ENCODE measurements around the gene CRIP1. TPM values are rescaled to one million over a fixed set of nuclear protein-coding genes. Genes with fewer than 3 reads are reported as not detected.

CRIP1 gene
- total RNA-seq, 2 experiments from 2014 or later: 445 to 453 TPM

- POLR2A ChIA-PET: no interaction called here
- Mint-ChIP-seq H3K9me3 (no peaks in the 10 kb centered on the region), H3K27ac (no peak overlapping the region), H3K4me3 (no peak overlapping the region), H3K27me3 (peaks cover 2% of the 10 kb centered on the region), H3K4me1 (no peaks in the 10 kb centered on the region), H3K36me3 (no peaks in the 10 kb centered on the region)
- ATAC-seq (ENCODE audit: low read depth): no peak
- DNase-seq: no peak
Measured at GRCh38 chr14:105470350-105471296, 16.1 kb upstream of the CRIP1 start.

GRCh38 chr14:105471297-105471821 is 15.3 kb upstream of the CRIP1 start:
- no peaks in the 10 kb centered on the region for H3K36me3 Mint-ChIP-seq
- ATAC-seq (ENCODE audit: low read depth): no peak
- H3K27ac Mint-ChIP-seq: no peak overlapping the region
- DNase-seq: no peak
- POLR2A ChIA-PET: interaction anchor here (1.9 kb wide), 1 partner anchor 10 kb away, joined by 5 read pairs; no protein-coding TSS in a partner anchor
- no peaks in the 10 kb centered on the region for H3K4me1 Mint-ChIP-seq
- H3K9me3 Mint-ChIP-seq: no peaks in the 10 kb centered on the region
- no peak overlapping the region for H3K4me3 Mint-ChIP-seq
- H3K27me3 Mint-ChIP-seq: peaks cover 9% of the 10 kb centered on the region

GRCh38 chr14:105471823-105472485 is 14.7 kb upstream of the CRIP1 start:
- H3K27me3 Mint-ChIP-seq: peaks cover 9% of the 10 kb centered on the region
- no peak overlapping the region for H3K4me3 Mint-ChIP-seq
- H3K9me3 Mint-ChIP-seq: no peaks in the 10 kb centered on the region
- POLR2A ChIA-PET: interaction anchor here (1.9 kb wide), 1 partner anchor 9 kb away, joined by 5 read pairs; no protein-coding TSS in a partner anchor
- ATAC-seq (ENCODE audit: low read depth) (no peak), DNase-seq (no peak)
- H3K27ac Mint-ChIP-seq: no peak overlapping the region
- no peaks in the 10 kb centered on the region for H3K4me1 Mint-ChIP-seq
- H3K36me3 Mint-ChIP-seq: no peaks in the 10 kb centered on the region

GRCh38 chr14:105472486-105472991 is 14.1 kb upstream of the CRIP1 start:
- ATAC-seq (ENCODE audit: low read depth) (no peak), DNase-seq (no peak)
- Mint-ChIP-seq H3K9me3 (no peaks in the 10 kb centered on the region), H3K4me3 (no peak overlapping the region), H3K27ac (no peak overlapping the region), H3K27me3 (peaks cover 14% of the 10 kb centered on the region), H3K4me1 (peaks cover 2% of the 10 kb centered on the region), H3K36me3 (peaks cover 3% of the 10 kb centered on the region)
- POLR2A ChIA-PET: interaction anchor here (1.9 kb wide), 1 partner anchor 8 kb away, joined by 5 read pairs; no protein-coding TSS in a partner anchor

- H3K9me3 Mint-ChIP-seq: no peaks in the 10 kb centered on the region
- H3K27me3 Mint-ChIP-seq: peaks cover 18% of the 10 kb centered on the region
- ATAC-seq (ENCODE audit: low read depth) (no peak), DNase-seq (no peak)
- H3K4me1 Mint-ChIP-seq: peaks cover 2% of the 10 kb centered on the region
- peak overlapping the region; percentile 53 for H3K4me3 Mint-ChIP-seq
- no peak overlapping the region for H3K27ac Mint-ChIP-seq
- peaks cover 3% of the 10 kb centered on the region for H3K36me3 Mint-ChIP-seq
- POLR2A ChIA-PET: interaction anchor here (1.9 kb wide), 1 partner anchor 8 kb away, joined by 5 read pairs; no protein-coding TSS in a partner anchor
Measured at GRCh38 chr14:105473033-105473676, 13.5 kb upstream of the CRIP1 start.

GRCh38 chr14:105473677-105474482 is 12.8 kb upstream of the CRIP1 start:
- H3K27me3 Mint-ChIP-seq: peaks cover 18% of the 10 kb centered on the region
- no peak overlapping the region for H3K27ac Mint-ChIP-seq

GRCh38 chr14:105474483-105475268 is 12.0 kb upstream of the CRIP1 start, which contains the start of gene CRIP2:
CRIP2 (plus strand) TSS chr14:105474821; CDS start chr14:105474863, 42 bp downstream.
- Mint-ChIP-seq H3K27ac (no peak within 1 kb of the TSS), H3K36me3 (peaks cover 3% of the 10 kb centered on the region), H3K27me3 (peaks cover 23% of the 10 kb centered on the region), H3K9me3 (no peaks in the 10 kb centered on the region), H3K4me1 (peaks cover 3% of the 10 kb centered on the region), H3K4me3 (peak within 1 kb of the TSS; percentile 53)
- ATAC-seq (ENCODE audit: low read depth) (peak; percentile 20), DNase-seq (peak; percentile 63)
- POLR2A ChIA-PET: no interaction called here

More at GRCh38 chr14:105473677-105474482, 12.8 kb upstream of the CRIP1 start:
- DNase-seq (peak; percentile 64), ATAC-seq (ENCODE audit: low read depth) (peak; percentile 74)
- Mint-ChIP-seq H3K4me3 (peak overlapping the region; percentile 53), H3K4me1 (peaks cover 2% of the 10 kb centered on the region), H3K36me3 (peaks cover 3% of the 10 kb centered on the region), H3K9me3 (no peaks in the 10 kb centered on the region)
- POLR2A ChIA-PET: no interaction called here

- peaks cover 7% of the 10 kb centered on the region for H3K4me1 Mint-ChIP-seq
- H3K27me3 Mint-ChIP-seq: peaks cover 28% of the 10 kb centered on the region
- H3K27ac Mint-ChIP-seq: no peak overlapping the region
- POLR2A ChIA-PET: no interaction called here
- no peak overlapping the region for H3K4me3 Mint-ChIP-seq
- no peak for DNase-seq
- peaks cover 3% of the 10 kb centered on the region for H3K36me3 Mint-ChIP-seq
- H3K9me3 Mint-ChIP-seq: no peaks in the 10 kb centered on the region
- no peak for ATAC-seq (ENCODE audit: low read depth)
Measured at GRCh38 chr14:105475269-105476096, 11.2 kb upstream of the CRIP1 start.

GRCh38 chr14:105476097-105476830 is 10.4 kb upstream of the CRIP1 start:
- no peak for ATAC-seq (ENCODE audit: low read depth)
- H3K27me3 Mint-ChIP-seq: peaks cover 28% of the 10 kb centered on the region
- H3K9me3 Mint-ChIP-seq: no peaks in the 10 kb centered on the region
- H3K27ac Mint-ChIP-seq: no peak overlapping the region
- no peak overlapping the region for H3K4me3 Mint-ChIP-seq
- POLR2A ChIA-PET: no interaction called here
- peaks cover 3% of the 10 kb centered on the region for H3K36me3 Mint-ChIP-seq
- no peak for DNase-seq
- H3K4me1 Mint-ChIP-seq: peaks cover 11% of the 10 kb centered on the region

- ATAC-seq (ENCODE audit: low read depth) (no peak), DNase-seq (no peak)
- POLR2A ChIA-PET: no interaction called here
- peaks cover 3% of the 10 kb centered on the region for H3K36me3 Mint-ChIP-seq
- peaks cover 16% of the 10 kb centered on the region for H3K4me1 Mint-ChIP-seq
- no peaks in the 10 kb centered on the region for H3K9me3 Mint-ChIP-seq
- peak overlapping the region; percentile 56 for H3K27ac Mint-ChIP-seq
- H3K27me3 Mint-ChIP-seq: peaks cover 28% of the 10 kb centered on the region
- no peak overlapping the region for H3K4me3 Mint-ChIP-seq
Measured at GRCh38 chr14:105476831-105477659, 9.6 kb upstream of the CRIP1 start.

All from activated naive CD8-positive, alpha-beta T cell treated with anti-CD3 and anti-CD28 coated beads, Interleukin-2, amount 10 ng/mL, durations not matched to agents 7 days and 5 days (primary cell).